Gastrocnemius medialis (tissue), 4 donors: Measurements from ENCODE around the gene FKBP4. TPM values are rescaled to one million over a fixed set of nuclear protein-coding genes. Genes with fewer than 3 reads are reported as not detected.

Experiments used
- ATAC-seq, 2 donors: fragments of 150-250 bp; one replicate each; pipeline ENCODE4 v1.9.1; 2016
- DNase-seq, 2 donors: peaks; one replicate each; pipeline ENCODE4 v3.0.0-alpha.2; 2019
- H3K27ac ChIP-seq, 4 donors: fragments of 200-600 bp; sonication (generic); 1 replicate in 1 of 4; 2 replicates in 3 of 4; pipeline ENCODE4 v1.5.1; 2016 to 2018; ENCODE audit warnings: mild to moderate bottlenecking in 2 of 4, moderate library complexity in 1 of 4
- H3K27me3 ChIP-seq, 3 donors: fragments of 200-600 bp; sonication (generic) in 2 of 3; 1 replicate in 1 of 3; 2 replicates in 2 of 3; pipeline versions ENCODE4 v1.5.1 to v1.6.0; 2016 to 2019; ENCODE audit warnings: mild to moderate bottlenecking in 1 of 3, moderate library complexity in 1 of 3
- H3K36me3 ChIP-seq, 2 donors: fragments of 200-600 bp; sonication (generic) in 1 of 2; one replicate each; pipeline ENCODE4 v1.5.1; 2017 to 2018
- H3K4me1 ChIP-seq, 2 donors: fragments of 200-600 bp; sonication (generic) in 1 of 2; one replicate each; pipeline ENCODE4 v1.5.1; 2016 to 2017; ENCODE audit warnings: mild to moderate bottlenecking in 2 of 2
- H3K4me3 ChIP-seq, 4 donors: fragments of 200-600 bp; sonication (generic) in 3 of 4; 1 replicate in 1 of 4; 2 replicates in 3 of 4; pipeline ENCODE4 v1.5.1; 2016 to 2019; ENCODE audit warnings: mild to moderate bottlenecking in 2 of 4
- H3K9me3 ChIP-seq, 3 donors: fragments of 200-600 bp; sonication (generic) in 2 of 3; 1 replicate in 1 of 3; 2 replicates in 2 of 3; pipeline ENCODE4 v1.5.1; 2016 to 2019
- CTCF ChIP-seq, 5 experiments: fragments of 450-650 bp in 3 of 5; fragments of 200-600 bp in 2 of 5; sonication (generic) in 2 of 5; IDR thresholded peaks in 4 of 5; conservative IDR thresholded peaks in 1 of 5; 1 replicate in 4 of 5; 2 replicates in 1 of 5; pipeline ENCODE4 v1.5.1; 2016 to 2019; ENCODE audit warnings: antibody characterized with exemption in 5 of 5, mild to moderate bottlenecking in 3 of 5, moderate library complexity in 3 of 5
- POLR2A ChIP-seq, 2 donors: fragments of 450-650 bp; IDR thresholded peaks; one replicate each; pipeline ENCODE4 v1.6.1; 2017; ENCODE audit warnings: antibody characterized with exemption in 2 of 2, mild to moderate bottlenecking in 2 of 2, moderate library complexity in 2 of 2
- in situ Hi-C, 4 donors: fragments of 200-750 bp; cut with MboI; loops; one replicate each; pipeline versions ENCODE4 v1.15.0 to v1.8.0; 2017; ENCODE audit warnings: low sequenced_read_pairs in 4 of 4
- intact Hi-C: fragments of 100-400 bp; cut with DNase I; formaldehyde crosslinking; loops from one replicate; pipeline ENCODE4 v1.15.1; 2023; ENCODE audit warnings: low total_unique reads
- total RNA-seq, 4 donors: library from RNA; depleted of rRNA; stranded (reverse); fragments of >200 nt; gene quantifications; one replicate each; pipeline versions ENCODE4 v1.1.0 to v1.2.3, GENCODE V29; 2016

The FKBP4 gene
- total RNA-seq, 4 donors from 2014 or later, result 41.9 to 96.0 (median 53.0) TPM

DNA sequence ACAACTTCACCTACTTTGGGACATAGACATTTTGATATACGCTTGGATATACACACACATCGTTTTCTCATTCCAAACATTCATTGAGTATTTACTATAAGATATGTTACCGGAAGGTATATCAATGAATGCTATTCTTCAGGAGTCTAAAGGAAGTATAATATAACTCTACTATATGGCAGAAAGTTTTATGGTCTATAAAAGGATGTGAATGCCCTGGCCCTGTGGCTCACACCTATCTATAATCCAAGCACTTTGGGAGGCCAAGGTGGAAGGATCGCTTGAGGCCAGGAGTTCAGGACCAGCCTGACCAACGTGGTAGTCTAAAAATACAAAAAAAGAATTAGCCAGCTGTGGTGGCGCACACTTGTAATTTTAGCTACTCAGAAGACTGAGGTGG lies 34.5 kb downstream of the FKBP4 start:
- H3K4me3 ChIP-seq, result no peak overlapping the region
- intact Hi-C loops, result no loop called here
- DNase-seq (no peak), ATAC-seq (no peak)
- no peak overlapping the region for H3K27ac ChIP-seq
- in situ Hi-C loops, result no loop called here
- no peaks in the 10 kb centered on the region for H3K27me3 ChIP-seq
- H3K36me3 ChIP-seq, result peaks cover 0 to 46% of the 10 kb centered on the region in 2 donors
- H3K4me1 ChIP-seq, result peaks cover 0 to 1% of the 10 kb centered on the region in 2 donors
- H3K9me3 ChIP-seq, result no peaks in the 10 kb centered on the region
- TF ChIP-seq POLR2A (IDR thresholded peaks at IDR 0.05), result no peak
- TF ChIP-seq CTCF (IDR thresholded peaks at IDR 0.05 in 4 of 5, conservative IDR thresholded peaks at IDR 0.05 in 1 of 5), result no peak

GRCh38 chr12:2832550-2833127 lies 37.9 kb downstream of the FKBP4 start:
- intact Hi-C loops, result no loop called here
- ATAC-seq (no peak), DNase-seq (no peak)
- H3K27me3 ChIP-seq, result peaks cover 0 to 4% (median 0%) of the 10 kb centered on the region in 3 donors
- H3K36me3 ChIP-seq, result peaks cover 0 to 13% of the 10 kb centered on the region in 2 donors
- H3K9me3 ChIP-seq, result no peaks in the 10 kb centered on the region
- H3K4me1 ChIP-seq, result peaks cover 0 to 6% of the 10 kb centered on the region in 2 donors
- TF ChIP-seq POLR2A (IDR thresholded peaks at IDR 0.05) (no peak), CTCF (IDR thresholded peaks at IDR 0.05 in 4 of 5, conservative IDR thresholded peaks at IDR 0.05 in 1 of 5) (no peak)
- H3K27ac ChIP-seq, result no peak overlapping the region
- in situ Hi-C loops, result no loop called here
- H3K4me3 ChIP-seq, result no peak overlapping the region

DNA sequence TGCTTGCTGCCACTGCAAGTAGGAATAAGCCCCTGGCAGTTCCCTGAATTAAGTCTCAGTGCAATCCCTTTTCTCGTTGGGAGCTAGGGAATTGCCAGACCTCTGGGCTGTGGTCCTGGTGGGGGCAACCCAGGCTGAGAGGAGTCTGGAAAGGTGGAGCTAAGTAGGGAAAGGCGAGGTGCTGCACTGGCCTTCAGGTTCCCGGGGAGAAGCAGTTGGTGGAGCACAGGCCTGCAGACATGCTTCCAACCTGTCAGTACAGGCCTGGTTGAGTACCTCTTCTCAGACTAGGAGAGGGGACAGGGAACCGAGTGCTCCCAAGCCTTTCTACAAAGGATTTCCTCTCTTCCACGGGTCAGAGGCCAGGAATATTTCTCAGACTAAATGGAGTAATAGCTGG lies 38.6 kb downstream of the FKBP4 start:
- Histone ChIP-seq H3K27me3 (peaks cover 0 to 4% (median 0%) of the 10 kb centered on the region in 3 donors), H3K4me3 (no peak overlapping the region), H3K9me3 (no peaks in the 10 kb centered on the region), H3K27ac (no peak overlapping the region), H3K36me3 (peaks cover 0 to 7% of the 10 kb centered on the region in 2 donors), H3K4me1 (peaks cover 0 to 6% of the 10 kb centered on the region in 2 donors)
- in situ Hi-C loops (no loop called here), intact Hi-C loops (no loop called here)
- no peak for TF ChIP-seq CTCF (IDR thresholded peaks at IDR 0.05 in 4 of 5, conservative IDR thresholded peaks at IDR 0.05 in 1 of 5)
- no peak for TF ChIP-seq POLR2A (IDR thresholded peaks at IDR 0.05)
- ATAC-seq, result no peak
- no peak for DNase-seq

DNA sequence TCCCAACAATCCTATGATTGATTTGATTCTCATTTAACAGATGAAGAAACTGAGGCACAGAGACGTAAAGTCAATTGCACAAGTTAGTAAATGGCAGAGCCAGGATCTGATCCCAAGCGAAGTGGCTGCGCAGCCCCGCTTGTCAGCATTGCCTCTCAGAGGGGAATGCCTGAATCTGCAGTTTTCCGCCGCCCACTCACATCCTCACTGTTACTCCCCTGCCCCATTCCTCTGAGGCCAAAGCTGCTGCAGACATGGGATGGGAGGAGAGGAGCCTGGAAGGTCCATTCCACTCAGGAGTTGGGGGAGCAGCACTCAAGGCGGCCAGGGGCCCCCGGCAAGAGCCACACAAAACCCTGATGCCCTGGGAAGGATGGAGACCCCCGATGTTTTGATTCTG lies 39.0 kb downstream of the FKBP4 start:
- Histone ChIP-seq H3K4me3 (no peak overlapping the region), H3K27ac (no peak overlapping the region), H3K4me1 (peaks cover 0 to 6% of the 10 kb centered on the region in 2 donors), H3K27me3 (peaks cover 0 to 4% (median 0%) of the 10 kb centered on the region in 3 donors), H3K36me3 (peaks cover 0 to 2% of the 10 kb centered on the region in 2 donors), H3K9me3 (no peaks in the 10 kb centered on the region)
- DNase-seq (no peak), ATAC-seq (no peak)
- no peak for TF ChIP-seq CTCF (IDR thresholded peaks at IDR 0.05 in 4 of 5, conservative IDR thresholded peaks at IDR 0.05 in 1 of 5)
- intact Hi-C loops (no loop called here), in situ Hi-C loops (no loop called here)
